Measurements from ENCODE around the gene COL1A2.

The COL1A2 gene

DNA sequence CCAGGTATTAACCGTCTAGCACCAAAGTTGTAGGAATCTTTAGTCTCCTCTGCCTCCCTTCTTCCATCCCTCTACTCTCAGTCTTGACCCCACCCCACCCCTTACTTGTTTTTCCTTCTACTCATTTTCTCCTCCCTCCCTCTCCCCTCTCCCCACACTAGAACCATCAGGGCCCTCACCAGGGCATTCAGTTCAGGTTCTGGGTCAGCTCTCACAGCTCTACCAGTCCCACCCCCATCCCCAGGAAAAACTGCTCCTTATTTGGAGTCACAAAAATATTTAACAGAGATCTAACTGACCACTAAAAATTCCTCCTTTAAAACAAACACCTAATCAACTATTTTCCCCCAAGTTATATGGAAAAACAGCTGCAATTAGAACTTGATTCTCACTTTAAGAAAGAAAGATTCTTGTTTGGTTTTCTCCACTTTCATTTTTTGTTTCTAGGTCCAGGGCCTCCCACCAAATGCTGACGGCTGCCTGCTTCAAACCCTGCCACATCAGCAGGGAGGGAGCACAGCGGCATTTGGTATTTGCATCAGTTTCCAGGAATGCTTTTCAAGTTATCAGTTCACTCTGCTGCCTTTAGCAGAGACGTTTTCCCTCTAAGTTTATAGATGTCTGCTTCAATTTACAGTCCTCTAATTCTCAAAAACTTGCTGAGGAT lies 2.8 kb upstream of the COL1A2 start:
- DNase-seq (ENCODE audit: low read depth) = no peak
- no peak for TF ChIP-seq CTCF (IDR thresholded peaks at IDR 0.05; ENCODE audit: insufficient read depth, low read depth, low read length, missing control alignments)
- H3K4me3 ChIP-seq (ENCODE audit: low read length) = no peak overlapping the region

DNA sequence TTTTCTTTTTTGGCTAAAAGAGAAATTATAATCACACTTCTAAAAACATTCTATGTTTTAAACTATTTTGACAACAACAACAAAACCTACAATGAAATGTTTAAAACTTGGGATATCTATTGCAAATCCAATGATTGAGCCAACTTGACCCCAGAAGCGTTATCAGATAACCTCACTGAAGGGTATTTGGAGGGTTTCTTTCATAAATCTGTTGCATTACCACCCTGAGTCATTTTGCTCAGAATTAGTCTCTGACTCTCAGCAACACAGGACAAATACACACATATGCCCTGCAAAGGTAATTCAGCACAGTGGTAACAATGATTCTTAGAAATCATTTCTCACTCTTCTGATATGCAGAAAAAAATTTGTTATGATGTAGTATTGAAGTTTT lies 2.3 kb upstream of the COL1A2 start:
- TF ChIP-seq CTCF (IDR thresholded peaks at IDR 0.05; ENCODE audit: insufficient read depth, low read depth, low read length, missing control alignments) = no peak
- DNase-seq (ENCODE audit: low read depth) = no peak
- no peak overlapping the region for H3K4me3 ChIP-seq (ENCODE audit: low read length)

- DNase-seq (ENCODE audit: low read depth) = no peak
- no peak for TF ChIP-seq CTCF (IDR thresholded peaks at IDR 0.05; ENCODE audit: insufficient read depth, low read depth, low read length, missing control alignments)
- H3K4me3 ChIP-seq (ENCODE audit: low read length) = no peak overlapping the region
Measured at GRCh38 chr7:94393246-94394108, 1.2 kb upstream of the COL1A2 start.

DNA sequence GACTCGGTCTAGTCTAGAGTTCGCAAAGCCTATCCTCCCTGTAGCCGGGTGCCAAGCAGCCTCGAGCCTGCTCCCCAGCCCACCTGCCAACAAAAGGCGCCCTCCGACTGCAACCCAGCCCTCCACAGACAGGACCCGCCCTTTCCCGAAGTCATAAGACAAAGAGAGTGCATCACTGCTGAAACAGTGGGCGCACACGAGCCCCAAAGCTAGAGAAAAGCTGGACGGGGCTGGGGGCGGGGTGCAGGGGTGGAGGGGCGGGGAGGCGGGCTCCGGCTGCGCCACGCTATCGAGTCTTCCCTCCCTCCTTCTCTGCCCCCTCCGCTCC lies 622 bp upstream of the COL1A2 start:
- DNase-seq (ENCODE audit: low read depth) = no peak
- TF ChIP-seq CTCF (IDR thresholded peaks at IDR 0.05; ENCODE audit: insufficient read depth, low read depth, low read length, missing control alignments) = no peak
- H3K4me3 ChIP-seq (ENCODE audit: low read length) = no peak overlapping the region

- TF ChIP-seq CTCF (IDR thresholded peaks at IDR 0.05; ENCODE audit: insufficient read depth, low read depth, low read length, missing control alignments) = peak; percentile 79
- H3K4me3 ChIP-seq (ENCODE audit: low read length) = no peak overlapping the region
- peak; percentile 88 for DNase-seq (ENCODE audit: low read depth)
Measured at GRCh38 chr7:94395141-94396036, 694 bp downstream of the COL1A2 start.

GRCh38 chr7:94396037-94396431 lies 1.3 kb downstream of the COL1A2 start:
- no peak for TF ChIP-seq CTCF (IDR thresholded peaks at IDR 0.05; ENCODE audit: insufficient read depth, low read depth, low read length, missing control alignments)
- DNase-seq (ENCODE audit: low read depth) = no peak
- no peak overlapping the region for H3K4me3 ChIP-seq (ENCODE audit: low read length)

All from epithelial cell of esophagus (primary cell).